GM10266 (cell line): ENCODE measurements around the gene LRRC37B.
"Not testable (repeated sequence)": the region's sequence is repeated elsewhere in the genome, so short reads cannot be mapped to it uniquely, and the experiment has no call there.

Source experiments
- DNase-seq: peaks from one replicate; pipeline ENCODE4 v3.0.0; 2012; ENCODE audit errors: extremely low spot score
- CTCF ChIP-seq: IDR thresholded peaks from 2 replicates; pipeline ENCODE4 v1.5.1; 2012; ENCODE audit warnings: mild to moderate bottlenecking, low read depth; ENCODE audit not compliant: control insufficient read depth, insufficient read depth; ENCODE audit errors: missing control alignments

The LRRC37B gene

GRCh38 chr17:32010114-32010513 is 2.9 kb downstream of the LRRC37B start:
- no peak for DNase-seq
- TF ChIP-seq CTCF = no peak

GRCh38 chr17:32015245-32016013 is 8.2 kb downstream of the LRRC37B start:
- no peak for TF ChIP-seq CTCF
- no peak for DNase-seq

- TF ChIP-seq CTCF = no peak
- no peak for DNase-seq
These were observed 9.0 kb downstream of the LRRC37B start for GRCh38 chr17:32016231-32016630.

DNA sequence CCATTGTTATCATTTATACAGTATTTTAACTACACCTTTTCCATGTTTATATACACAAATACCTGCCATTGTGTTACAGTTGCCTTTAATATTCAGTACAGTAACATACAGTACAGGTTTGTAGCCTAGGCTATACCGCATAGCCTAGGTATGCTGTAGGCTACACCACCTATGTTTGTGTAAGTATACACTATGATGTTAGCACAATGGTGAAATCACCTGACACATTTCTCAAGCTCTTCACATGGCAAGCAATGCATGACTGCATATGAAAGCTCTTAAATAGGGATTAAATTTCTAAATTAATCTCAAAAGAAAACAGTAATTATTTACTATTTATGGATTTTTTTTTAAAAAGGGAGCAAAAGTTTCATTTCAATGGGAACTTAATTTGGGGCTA is 12.0 kb downstream of the LRRC37B start:
- DNase-seq = no peak
- no peak for TF ChIP-seq CTCF

- TF ChIP-seq CTCF = no peak
- DNase-seq = no peak
These were observed 13.9 kb downstream of the LRRC37B start for GRCh38 chr17:32020943-32021614.

- TF ChIP-seq CTCF = no peak
- no peak for DNase-seq
These were observed 14.4 kb downstream of the LRRC37B start for GRCh38 chr17:32021615-32021955.

GRCh38 chr17:32022554-32022953 is 15.4 kb downstream of the LRRC37B start:
- DNase-seq = not testable (repeated sequence)

- not testable (repeated sequence) for DNase-seq
These were observed 20.1 kb downstream of the LRRC37B start for GRCh38 chr17:32027271-32027670.
